WTC11 (cell line): ENCODE results near the gene RANBP3. TPM values are rescaled to one million over a fixed set of nuclear protein-coding genes. Genes with fewer than 3 reads are reported as not detected.

ENCODE experiments used
- ATAC-seq: fragments of 200-7000 bp; cut with Tn5 transposase; 2 replicates; pipeline ENCODE4 v1.10.0; 2021; ENCODE audit warnings: mild to moderate bottlenecking, moderate library complexity
- CTCF ChIA-PET: fragments of 300-600 bp; sonication (Branson Sonifier 250); formaldehyde crosslinking; loops from one replicate; lab custom pipeline; 2021; ENCODE audit warnings: antibody characterized with exemption; lab: Charles Lee
- POLR2A ChIA-PET: fragments of 350-600 bp; sonication (Branson Sonifier 250); formaldehyde crosslinking; loops from one replicate; lab custom pipeline; 2021; ENCODE audit warnings: antibody characterized with exemption; lab: Charles Lee
- DNase-seq: peaks from one replicate; pipeline ENCODE4 v3.0.0; 2021; ENCODE audit warnings: low spot score
- H3K27ac Mint-ChIP-seq: 2 replicates; pipeline ENCODE4 v1.8.0; 2021; ENCODE audit warnings: mixed read lengths
- H3K27me3 Mint-ChIP-seq: 2 replicates; pipeline ENCODE4 v1.8.0; 2021; ENCODE audit warnings: low read depth, mild to moderate bottlenecking, moderate library complexity, mixed read lengths
- H3K36me3 Mint-ChIP-seq: 2 replicates; pipeline ENCODE4 v1.8.0; 2021; ENCODE audit warnings: mixed read lengths
- H3K4me1 Mint-ChIP-seq: 2 replicates; pipeline ENCODE4 v1.8.0; 2022; ENCODE audit warnings: mixed read lengths
- H3K4me3 Mint-ChIP-seq: 2 replicates; pipeline ENCODE4 v1.8.0; 2021; ENCODE audit warnings: mild to moderate bottlenecking, moderate library complexity, mixed read lengths
- H3K9me3 Mint-ChIP-seq: 2 replicates; pipeline ENCODE4 v1.8.0; 2021; ENCODE audit warnings: mixed read lengths
- AR ChIP-seq: fragments of 250-450 bp; sonication (Bioruptor Pico); IDR thresholded peaks from 2 replicates; pipeline ENCODE4 v1.9.0; 2021; ENCODE audit warnings: mild to moderate bottlenecking
- ATF2 ChIP-seq: sonication (generic); formaldehyde crosslinking; IDR thresholded peaks from 2 replicates; pipeline ENCODE4 v1.8.1; 2022; ENCODE audit warnings: low read depth, missing genetic modification reagents, borderline replicate concordance
- ATF3 ChIP-seq: sonication (generic); formaldehyde crosslinking; conservative IDR thresholded peaks from 2 replicates; pipeline ENCODE4 v1.8.1; 2022; ENCODE audit warnings: mild to moderate bottlenecking, missing genetic modification reagents
- CDX4 ChIP-seq: fragments of 250-450 bp; sonication (Bioruptor Pico); IDR thresholded peaks from 2 replicates; pipeline ENCODE4 v1.9.0; 2021; ENCODE audit warnings: moderate library complexity, mild to moderate bottlenecking, inconsistent platforms, borderline replicate concordance
- CREB1 ChIP-seq: sonication (generic); formaldehyde crosslinking; IDR thresholded peaks from 2 replicates; pipeline ENCODE4 v1.8.0; 2023; ENCODE audit warnings: mild to moderate bottlenecking, missing genetic modification reagents
- E2F4 ChIP-seq: sonication (generic); formaldehyde crosslinking; IDR thresholded peaks from 2 replicates; pipeline ENCODE4 v1.8.1; 2022; ENCODE audit warnings: low read depth, mild to moderate bottlenecking, moderate library complexity, missing genetic modification reagents, borderline replicate concordance
- ELF4 ChIP-seq: sonication (generic); formaldehyde crosslinking; IDR thresholded peaks from 2 replicates; pipeline ENCODE4 v1.8.1; 2022; ENCODE audit warnings: low read depth, mild to moderate bottlenecking, moderate library complexity, missing genetic modification reagents
- ESRRA ChIP-seq: sonication (generic); formaldehyde crosslinking; IDR thresholded peaks from 2 replicates; pipeline ENCODE4 v1.8.1; 2022; ENCODE audit warnings: mild to moderate bottlenecking, missing genetic modification reagents, borderline replicate concordance
- NFATC4 ChIP-seq: fragments of 250-450 bp; sonication (Bioruptor Pico); IDR thresholded peaks from 2 replicates; pipeline ENCODE4 v1.9.0; 2021; ENCODE audit warnings: mild to moderate bottlenecking
- PREB ChIP-seq: sonication (generic); formaldehyde crosslinking; IDR thresholded peaks from 2 replicates; pipeline ENCODE4 v1.8.1; 2022; ENCODE audit warnings: mild to moderate bottlenecking, missing genetic modification reagents, moderate library complexity, borderline replicate concordance
- SMAD3 ChIP-seq: sonication (generic); formaldehyde crosslinking; IDR thresholded peaks from 2 replicates; pipeline ENCODE4 v1.8.0; 2022; ENCODE audit warnings: missing genetic modification reagents, mild to moderate bottlenecking, borderline replicate concordance
- total RNA-seq: library from RNA; stranded (reverse); gene quantifications from 3 replicates; pipeline ENCODE4 v1.2.3, GENCODE V29; 2021
- TF ChIP-seq, protein P1 (sequence below): sonication (generic); formaldehyde crosslinking; IDR thresholded peaks from 2 replicates; pipeline ENCODE4 v1.8.0; 2023; ENCODE audit warnings: missing genetic modification reagents, mild to moderate bottlenecking, borderline replicate concordance
- TF ChIP-seq, protein P2 (sequence below): fragments of 250-450 bp; sonication (Bioruptor Pico); conservative IDR thresholded peaks from 2 replicates; pipeline ENCODE4 v1.9.0; 2021; ENCODE audit warnings: mild to moderate bottlenecking
- TF ChIP-seq, protein P3 (sequence below): fragments of 200-600 bp; IDR thresholded peaks from 2 replicates; pipeline ENCODE4 v1.8.0; 2022; ENCODE audit warnings: antibody characterized with exemption

The RANBP3 gene
- total RNA-seq, 1 experiment from 2014 or later, result 76.3 TPM

DNA sequence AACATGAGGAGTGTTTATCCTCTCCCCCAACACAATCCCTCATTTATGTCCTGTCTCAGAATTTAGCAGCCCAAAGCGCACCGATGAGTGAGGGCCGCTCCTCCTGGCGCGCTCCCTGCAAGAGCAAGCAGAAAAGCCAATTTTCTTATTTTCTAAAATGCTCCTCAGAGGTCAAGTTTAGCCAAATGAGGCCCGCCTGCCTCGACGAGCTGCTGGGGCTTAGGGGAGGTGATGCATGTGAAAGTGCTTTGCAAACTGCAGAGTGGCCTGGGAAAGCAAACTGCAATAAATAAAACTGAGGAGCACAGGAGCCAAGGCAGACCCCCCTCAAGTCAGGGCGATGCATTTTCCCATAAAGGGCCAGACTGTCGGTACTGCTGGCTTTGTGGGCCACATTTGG lies 34.9 kb downstream of the RANBP3 start:
- POLR2A ChIA-PET, result no interaction called here
- H3K27ac Mint-ChIP-seq, result 0 out of 2 replicates have a peak overlapping the region, but pooled peaks have one; percentile 57
- ATAC-seq, result no peak
- no peaks in the 10 kb centered on the region for H3K27me3 Mint-ChIP-seq
- TF ChIP-seq SMAD3 (CRISPR knock-in tag), result no peak
- no peak for TF ChIP-seq E2F4 (CRISPR knock-in tag)
- TF ChIP-seq, protein P1, sequence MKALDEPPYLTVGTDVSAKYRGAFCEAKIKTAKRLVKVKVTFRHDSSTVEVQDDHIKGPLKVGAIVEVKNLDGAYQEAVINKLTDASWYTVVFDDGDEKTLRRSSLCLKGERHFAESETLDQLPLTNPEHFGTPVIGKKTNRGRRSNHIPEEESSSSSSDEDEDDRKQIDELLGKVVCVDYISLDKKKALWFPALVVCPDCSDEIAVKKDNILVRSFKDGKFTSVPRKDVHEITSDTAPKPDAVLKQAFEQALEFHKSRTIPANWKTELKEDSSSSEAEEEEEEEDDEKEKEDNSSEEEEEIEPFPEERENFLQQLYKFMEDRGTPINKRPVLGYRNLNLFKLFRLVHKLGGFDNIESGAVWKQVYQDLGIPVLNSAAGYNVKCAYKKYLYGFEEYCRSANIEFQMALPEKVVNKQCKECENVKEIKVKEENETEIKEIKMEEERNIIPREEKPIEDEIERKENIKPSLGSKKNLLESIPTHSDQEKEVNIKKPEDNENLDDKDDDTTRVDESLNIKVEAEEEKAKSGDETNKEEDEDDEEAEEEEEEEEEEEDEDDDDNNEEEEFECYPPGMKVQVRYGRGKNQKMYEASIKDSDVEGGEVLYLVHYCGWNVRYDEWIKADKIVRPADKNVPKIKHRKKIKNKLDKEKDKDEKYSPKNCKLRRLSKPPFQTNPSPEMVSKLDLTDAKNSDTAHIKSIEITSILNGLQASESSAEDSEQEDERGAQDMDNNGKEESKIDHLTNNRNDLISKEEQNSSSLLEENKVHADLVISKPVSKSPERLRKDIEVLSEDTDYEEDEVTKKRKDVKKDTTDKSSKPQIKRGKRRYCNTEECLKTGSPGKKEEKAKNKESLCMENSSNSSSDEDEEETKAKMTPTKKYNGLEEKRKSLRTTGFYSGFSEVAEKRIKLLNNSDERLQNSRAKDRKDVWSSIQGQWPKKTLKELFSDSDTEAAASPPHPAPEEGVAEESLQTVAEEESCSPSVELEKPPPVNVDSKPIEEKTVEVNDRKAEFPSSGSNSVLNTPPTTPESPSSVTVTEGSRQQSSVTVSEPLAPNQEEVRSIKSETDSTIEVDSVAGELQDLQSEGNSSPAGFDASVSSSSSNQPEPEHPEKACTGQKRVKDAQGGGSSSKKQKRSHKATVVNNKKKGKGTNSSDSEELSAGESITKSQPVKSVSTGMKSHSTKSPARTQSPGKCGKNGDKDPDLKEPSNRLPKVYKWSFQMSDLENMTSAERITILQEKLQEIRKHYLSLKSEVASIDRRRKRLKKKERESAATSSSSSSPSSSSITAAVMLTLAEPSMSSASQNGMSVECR, result no peak
- TF ChIP-seq ATF2 (CRISPR knock-in tag), result no peak
- no peak for TF ChIP-seq CDX4
- TF ChIP-seq PREB (CRISPR knock-in tag), result no peak
- TF ChIP-seq ELF4 (CRISPR knock-in tag), result no peak
- no peak for TF ChIP-seq ATF3
- TF ChIP-seq, all 79 proteins: peak for 0
- DNase-seq, result no peak
- H3K36me3 Mint-ChIP-seq, result peaks cover 26% of the 10 kb centered on the region
- no peaks in the 10 kb centered on the region for H3K9me3 Mint-ChIP-seq
- H3K4me1 Mint-ChIP-seq, result peaks cover 14% of the 10 kb centered on the region
- H3K4me3 Mint-ChIP-seq, result no peak overlapping the region
- CTCF ChIA-PET, result interaction anchor here (1.0 to 1.7 kb wide), 3 partner anchors 25 to 139 kb away, joined by 4 to 8 read pairs (median 4); no protein-coding TSS in a partner anchor

DNA sequence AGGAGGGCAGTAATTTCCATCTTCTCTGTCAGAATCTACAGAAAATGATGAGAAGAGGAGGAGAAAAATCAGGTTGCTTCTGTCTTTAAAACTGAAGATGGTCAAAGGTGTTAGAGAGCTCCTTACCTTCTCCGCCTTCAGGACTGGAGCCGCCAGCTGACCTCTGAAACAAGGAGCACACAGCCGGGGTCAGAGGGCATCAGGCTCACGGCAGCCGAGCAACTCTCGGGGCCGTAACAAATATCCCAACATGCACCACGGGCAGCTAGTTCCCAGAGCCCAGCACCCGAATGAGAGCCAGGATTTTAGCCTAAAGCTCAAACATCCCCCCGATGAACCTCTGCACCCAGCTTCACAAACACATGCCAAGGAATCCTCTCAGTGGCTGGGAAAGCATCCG lies 36.3 kb downstream of the RANBP3 start:
- POLR2A ChIA-PET, result no interaction called here
- peaks cover 3% of the 10 kb centered on the region; the same call in 1 of the 2 replicates for H3K4me1 Mint-ChIP-seq
- peak overlapping the region; percentile 45; the same call in 1 of the 2 replicates for H3K27ac Mint-ChIP-seq
- peaks cover 29% of the 10 kb centered on the region for H3K36me3 Mint-ChIP-seq
- no peaks in the 10 kb centered on the region for H3K27me3 Mint-ChIP-seq
- CTCF ChIA-PET, result interaction anchor here (0.6 to 1.4 kb wide), 2 partner anchors 27 to 80 kb away, joined by 3 to 4 read pairs; no protein-coding TSS in a partner anchor
- DNase-seq (no peak), ATAC-seq (no peak)
- H3K4me3 Mint-ChIP-seq, result no peak overlapping the region
- H3K9me3 Mint-ChIP-seq, result no peaks in the 10 kb centered on the region
- TF ChIP-seq AR (no peak), ESRRA (CRISPR knock-in tag) (no peak), NFATC4 (CRISPR knock-in tag) (no peak), SMAD3 (CRISPR knock-in tag) (no peak), CREB1 (CRISPR knock-in tag) (no peak), E2F4 (CRISPR knock-in tag) (no peak)
- TF ChIP-seq, protein P2, sequence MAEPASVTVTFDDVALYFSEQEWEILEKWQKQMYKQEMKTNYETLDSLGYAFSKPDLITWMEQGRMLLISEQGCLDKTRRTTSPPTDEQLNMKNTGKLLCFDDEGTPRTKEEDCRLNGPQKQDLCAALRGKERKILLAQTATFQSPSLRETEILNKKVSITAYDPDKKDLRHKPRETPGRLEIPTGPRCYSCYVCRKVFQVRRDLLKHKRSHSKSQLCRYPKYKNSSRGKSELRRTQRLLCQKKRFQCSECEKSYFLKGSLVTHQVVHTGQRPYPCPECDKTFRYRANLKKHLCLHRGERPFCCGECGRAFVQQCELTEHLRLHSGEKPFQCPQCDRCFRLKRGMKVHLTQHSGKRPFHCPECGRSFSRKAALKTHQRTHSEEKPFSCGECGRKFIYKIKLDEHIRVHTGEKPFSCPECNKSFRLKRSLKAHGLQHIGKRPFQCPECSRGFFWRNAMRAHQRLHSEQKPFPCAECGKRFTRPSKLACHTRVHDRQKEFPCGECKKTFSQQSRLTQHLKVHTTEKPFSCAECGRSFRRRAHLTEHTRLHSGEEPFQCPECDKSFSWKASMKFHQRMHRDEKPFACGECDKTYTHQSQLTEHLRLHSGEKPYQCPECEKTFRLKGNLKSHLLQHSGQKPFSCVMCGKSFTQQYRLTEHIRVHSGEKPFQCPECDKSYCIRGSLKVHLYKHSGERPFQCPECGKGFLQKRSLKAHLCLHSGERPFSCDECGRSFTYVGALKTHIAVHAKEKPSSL (CRISPR knock-in tag), result no peak
- TF ChIP-seq, protein P3, sequence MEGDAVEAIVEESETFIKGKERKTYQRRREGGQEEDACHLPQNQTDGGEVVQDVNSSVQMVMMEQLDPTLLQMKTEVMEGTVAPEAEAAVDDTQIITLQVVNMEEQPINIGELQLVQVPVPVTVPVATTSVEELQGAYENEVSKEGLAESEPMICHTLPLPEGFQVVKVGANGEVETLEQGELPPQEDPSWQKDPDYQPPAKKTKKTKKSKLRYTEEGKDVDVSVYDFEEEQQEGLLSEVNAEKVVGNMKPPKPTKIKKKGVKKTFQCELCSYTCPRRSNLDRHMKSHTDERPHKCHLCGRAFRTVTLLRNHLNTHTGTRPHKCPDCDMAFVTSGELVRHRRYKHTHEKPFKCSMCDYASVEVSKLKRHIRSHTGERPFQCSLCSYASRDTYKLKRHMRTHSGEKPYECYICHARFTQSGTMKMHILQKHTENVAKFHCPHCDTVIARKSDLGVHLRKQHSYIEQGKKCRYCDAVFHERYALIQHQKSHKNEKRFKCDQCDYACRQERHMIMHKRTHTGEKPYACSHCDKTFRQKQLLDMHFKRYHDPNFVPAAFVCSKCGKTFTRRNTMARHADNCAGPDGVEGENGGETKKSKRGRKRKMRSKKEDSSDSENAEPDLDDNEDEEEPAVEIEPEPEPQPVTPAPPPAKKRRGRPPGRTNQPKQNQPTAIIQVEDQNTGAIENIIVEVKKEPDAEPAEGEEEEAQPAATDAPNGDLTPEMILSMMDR, result no peak
